Neural cell (in vitro differentiated cells): ENCODE data around the gene ARL13B. TPM values are rescaled to one million over a fixed set of nuclear protein-coding genes. Genes with fewer than 3 reads are reported as not detected.
"Not testable (repeated sequence)": the region's sequence is repeated elsewhere in the genome, so short reads cannot be mapped to it uniquely, and the experiment has no call there.

Experiments used
- H2AFZ ChIP-seq: fragments of 200-600, 300-800 bp; sonication (generic), shearing (Covaris generic); 2 replicates; pipeline ENCODE4 v1.6.0; 2014; ENCODE audit warnings: low read depth, mild to moderate bottlenecking, antibody characterized with exemption, low read length, moderate library complexity
- H3F3A ChIP-seq: fragments of 200-600 bp; shearing (Covaris generic); 2 replicates; pipeline ENCODE4 v1.6.1; 2016; ENCODE audit warnings: mild to moderate bottlenecking, moderate library complexity, mixed read lengths, antibody characterized with exemption, low read length; ENCODE audit not compliant: insufficient read depth, poor library complexity, severe bottlenecking
- H3K27ac ChIP-seq: fragments of 200-600, 300-800 bp; sonication (generic), shearing (Covaris generic); 2 replicates; pipeline ENCODE4 v1.5.1; 2014; ENCODE audit warnings: mild to moderate bottlenecking, low read length, moderate library complexity
- H3K27me3 ChIP-seq: fragments of 300-800, 200-600 bp; sonication (generic), shearing (Covaris generic); 2 replicates; pipeline ENCODE4 v1.6.0; 2014; ENCODE audit warnings: mild to moderate bottlenecking, low read depth, low read length, moderate library complexity; ENCODE audit not compliant: insufficient read depth
- H3K36me3 ChIP-seq: fragments of 300-800, 200-600 bp; sonication (generic), shearing (Covaris generic); 2 replicates; pipeline ENCODE4 v1.5.1; 2014; ENCODE audit warnings: mild to moderate bottlenecking, antibody characterized with exemption, low read length, moderate library complexity; ENCODE audit not compliant: insufficient read depth
- H3K4me2 ChIP-seq: fragments of 300-800, 200-600 bp; sonication (generic), shearing (Covaris generic); 2 replicates; pipeline ENCODE4 v1.6.0; 2014; ENCODE audit warnings: mild to moderate bottlenecking, low read length
- H3K4me3 ChIP-seq: fragments of 300-800, 200-600 bp; sonication (generic), shearing (Covaris generic); 2 replicates; pipeline ENCODE4 v1.5.1; 2014; ENCODE audit warnings: mild to moderate bottlenecking, low read length, moderate library complexity
- H3K79me2 ChIP-seq: fragments of 200-600 bp; shearing (Covaris generic); replicated peaks from 2 replicates; pipeline ENCODE4 v1.6.0; 2014; ENCODE audit warnings: mild to moderate bottlenecking, low read length, moderate library complexity; ENCODE audit not compliant: insufficient read depth
- H3K9ac ChIP-seq: fragments of 300-800, 200-600 bp; sonication (generic), shearing (Covaris generic); 2 replicates; pipeline ENCODE4 v1.6.1; 2016; ENCODE audit warnings: mild to moderate bottlenecking, low read length, mixed read lengths
- H3K9me2 ChIP-seq: fragments of 200-600 bp; shearing (Covaris generic); 2 replicates; pipeline ENCODE4 v1.6.1; 2016; ENCODE audit warnings: mild to moderate bottlenecking, low read length, mixed read lengths; ENCODE audit not compliant: insufficient read depth
- H3K9me3 ChIP-seq: fragments of 200-600, 300-800 bp; sonication (generic), shearing (Covaris generic); 2 replicates; pipeline ENCODE4 v1.6.1; 2016; ENCODE audit warnings: mild to moderate bottlenecking, mixed run types, low read length, moderate library complexity, mixed read lengths
- H4K20me1 ChIP-seq: fragments of 200-600 bp; shearing (Covaris generic); 2 replicates; pipeline ENCODE4 v1.6.1; 2016; ENCODE audit warnings: mild to moderate bottlenecking, mixed run types; ENCODE audit not compliant: insufficient read depth
- CTCF ChIP-seq: fragments of 450-650 bp; IDR thresholded peaks from 2 replicates; pipeline ENCODE4 v1.5.1; 2014; ENCODE audit warnings: antibody characterized with exemption, mild to moderate bottlenecking, moderate library complexity; ENCODE audit not compliant: poor library complexity, severe bottlenecking
- EP300 ChIP-seq: fragments of 450-650 bp; conservative IDR thresholded peaks from 2 replicates; pipeline ENCODE4 v1.6.1; 2014; ENCODE audit warnings: antibody characterized with exemption, mild to moderate bottlenecking, moderate library complexity; ENCODE audit not compliant: poor library complexity, severe bottlenecking
- EZH2 ChIP-seq: fragments of 200-600, 300-800 bp; shearing (Covaris generic), sonication (generic); IDR thresholded peaks from 2 replicates; pipeline ENCODE4 v1.6.1; 2014; ENCODE audit warnings: antibody characterized with exemption, low read length, borderline replicate concordance, mild to moderate bottlenecking; ENCODE audit not compliant: insufficient read depth, poor library complexity, severe bottlenecking
- MXI1 ChIP-seq: fragments of 450-650 bp; conservative IDR thresholded peaks from 2 replicates; pipeline ENCODE4 v1.6.1; 2014; ENCODE audit warnings: antibody characterized with exemption, mild to moderate bottlenecking; ENCODE audit not compliant: poor library complexity, severe bottlenecking
- POLR2AphosphoS5 ChIP-seq: IDR thresholded peaks from 2 replicates; pipeline ENCODE4 v1.6.1; 2012
- RAD21 ChIP-seq: fragments of 450-650 bp; conservative IDR thresholded peaks from 2 replicates; pipeline ENCODE4 v1.6.1; 2014; ENCODE audit warnings: antibody characterized with exemption, mild to moderate bottlenecking, moderate library complexity
- REST ChIP-seq: IDR thresholded peaks from 2 replicates; pipeline ENCODE4 v1.6.1; 2012; ENCODE audit warnings: borderline replicate concordance
- SMC3 ChIP-seq: fragments of 450-650 bp; conservative IDR thresholded peaks from 2 replicates; pipeline ENCODE4 v1.6.1; 2014; ENCODE audit warnings: antibody characterized with exemption, mild to moderate bottlenecking, moderate library complexity; ENCODE audit not compliant: poor library complexity
- TAF1 ChIP-seq: IDR thresholded peaks from 2 replicates; pipeline ENCODE4 v1.6.1; 2012; ENCODE audit warnings: low read depth
- polyA plus RNA-seq: library from polyadenylated mRNA; depleted of rRNA; stranded (reverse); fragments of >200 nt; gene quantifications from 2 replicates; pipeline ENCODE4 v1.2.3, GENCODE V29; 2014

ARL13B gene
- polyA plus RNA-seq, 1 donor from 2014 or later, result 13.7 TPM

GRCh38 chr3:93962798-93963197 is 17.2 kb upstream of the ARL13B start:
- no peaks in the 10 kb centered on the region for H3K36me3 ChIP-seq
- TF ChIP-seq SMC3, result no peak
- TF ChIP-seq RAD21, result no peak
- TF ChIP-seq POLR2AphosphoS5, result no peak
- no peak for TF ChIP-seq TAF1
- TF ChIP-seq EZH2, result no peak
- TF ChIP-seq CTCF, result no peak
- no peak for TF ChIP-seq EP300
- no peak for TF ChIP-seq MXI1
- no peak for TF ChIP-seq REST
- H3K9ac ChIP-seq, result no peak overlapping the region
- H3K9me3 ChIP-seq, result no peaks in the 10 kb centered on the region
- H3K4me2 ChIP-seq, result no peak overlapping the region
- H4K20me1 ChIP-seq, result no peaks in the 10 kb centered on the region
- no peak overlapping the region for H3K4me3 ChIP-seq
- H3K27me3 ChIP-seq, result no peaks in the 10 kb centered on the region
- no peak overlapping the region for H2AFZ ChIP-seq
- H3K79me2 ChIP-seq, result no peaks in the 10 kb centered on the region
- no peak overlapping the region for H3K27ac ChIP-seq
- H3F3A ChIP-seq, result no peaks in the 10 kb centered on the region
- no peaks in the 10 kb centered on the region for H3K9me2 ChIP-seq

- not testable (repeated sequence) for H2AFZ ChIP-seq, H3K9me2 ChIP-seq, H4K20me1 ChIP-seq, H3K36me3 ChIP-seq, H3K79me2 ChIP-seq, H3F3A ChIP-seq, H3K9ac ChIP-seq, H3K27ac ChIP-seq, H3K4me3 ChIP-seq, H3K4me2 ChIP-seq, H3K27me3 ChIP-seq, H3K9me3 ChIP-seq
Measured at GRCh38 chr3:93965106-93965505, 14.8 kb upstream of the ARL13B start.

- no peak overlapping the region for H3K27ac ChIP-seq
- no peak overlapping the region for H3K4me3 ChIP-seq
- TF ChIP-seq REST (no peak), EZH2 (no peak), RAD21 (no peak), EP300 (no peak), CTCF (no peak), MXI1 (no peak), POLR2AphosphoS5 (no peak), SMC3 (no peak), TAF1 (no peak)
- H3K79me2 ChIP-seq, result no peaks in the 10 kb centered on the region
- H3F3A ChIP-seq, result no peaks in the 10 kb centered on the region
- H3K9ac ChIP-seq, result no peak overlapping the region
- H3K36me3 ChIP-seq, result no peaks in the 10 kb centered on the region
- H3K4me2 ChIP-seq, result no peak overlapping the region
- H4K20me1 ChIP-seq, result no peaks in the 10 kb centered on the region
- H3K9me2 ChIP-seq, result no peaks in the 10 kb centered on the region
- H3K27me3 ChIP-seq, result no peaks in the 10 kb centered on the region
- H2AFZ ChIP-seq, result no peak overlapping the region
- H3K9me3 ChIP-seq, result no peaks in the 10 kb centered on the region
Measured at GRCh38 chr3:93969443-93969842, 10.5 kb upstream of the ARL13B start.
